GM13976 (cell line): ENCODE measurements around the gene LAMA4.

Experiments
- DNase-seq: peaks from one replicate; pipeline ENCODE4 v3.0.0; 2012; ENCODE audit warnings: low spot score
- CTCF ChIP-seq: IDR thresholded peaks from 2 replicates; pipeline ENCODE4 v1.5.1; 2012; ENCODE audit warnings: borderline replicate concordance, mild to moderate bottlenecking; ENCODE audit not compliant: insufficient read depth; ENCODE audit errors: extremely low read depth, missing control alignments, control extremely low read depth
- in situ Hi-C: fragments of 300-500 bp; cut with MboI; formaldehyde crosslinking; loops from one replicate; pipeline ENCODE4 v1.12.0; 2022; ENCODE audit warnings: low sequenced_read_pairs, mixed read lengths, inconsistent platforms; ENCODE audit not compliant: unreplicated experiment

The LAMA4 gene

GRCh38 chr6:112227992-112228391, 26.4 kb downstream of the LAMA4 start:
- TF ChIP-seq CTCF: no peak
- DNase-seq: no peak
- in situ Hi-C loops: no loop called here

- TF ChIP-seq CTCF: no peak
- in situ Hi-C loops: no loop called here
- no peak for DNase-seq
These were observed 27.0 kb downstream of the LAMA4 start for GRCh38 chr6:112227411-112227810.

- in situ Hi-C loops: no loop called here
- no peak for DNase-seq
- no peak for TF ChIP-seq CTCF
These were observed 28.7 kb downstream of the LAMA4 start for GRCh38 chr6:112225691-112226090.

GRCh38 chr6:112224088-112224487, 30.3 kb downstream of the LAMA4 start:
- no peak for DNase-seq
- no peak for TF ChIP-seq CTCF
- in situ Hi-C loops: no loop called here

GRCh38 chr6:112223070-112223861, 31.1 kb downstream of the LAMA4 start:
- DNase-seq: no peak
- in situ Hi-C loops: no loop called here
- TF ChIP-seq CTCF: no peak

- no peak for DNase-seq
- in situ Hi-C loops: no loop called here
- no peak for TF ChIP-seq CTCF
These were observed 32.1 kb downstream of the LAMA4 start for GRCh38 chr6:112221981-112222852.
